22Rv1 (cell line): ENCODE measurements around the gene FCER1G.

Experiments
- H3K27ac ChIP-seq: fragments of 450-650 bp; 2 replicates; pipeline ENCODE4 v1.5.1; 2017
- ZFX ChIP-seq: fragments of 450-650 bp; IDR thresholded peaks from 2 replicates; pipeline ENCODE4 v1.6.1; 2017; ENCODE audit warnings: antibody characterized with exemption, borderline replicate concordance
- TF ChIP-seq, protein P1 (sequence below): fragments of 450-650 bp; IDR thresholded peaks from 2 replicates; pipeline ENCODE4 v1.5.1; 2017; ENCODE audit warnings: mild to moderate bottlenecking

Gene FCER1G

DNA sequence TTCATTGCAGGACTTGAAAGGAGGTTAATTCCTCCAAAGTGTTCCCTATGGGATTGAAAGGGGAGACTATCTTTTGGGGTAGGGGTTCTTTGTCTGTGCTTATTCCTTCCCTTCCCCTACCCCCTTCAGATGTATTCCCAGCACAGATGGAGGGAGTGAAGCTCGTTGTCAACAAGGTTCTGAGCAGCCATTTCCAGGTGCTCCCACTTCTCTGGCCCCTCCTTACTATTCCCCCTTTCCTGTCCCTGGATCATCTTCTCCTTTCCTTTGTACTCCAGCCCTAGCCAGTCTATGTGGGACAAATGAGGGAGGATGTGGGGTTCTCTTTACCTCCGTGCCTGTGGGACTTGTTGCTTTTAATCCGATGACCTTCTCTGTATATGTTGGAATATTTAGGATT lies 11.7 kb downstream of the FCER1G start:
- H3K27ac ChIP-seq, result peak overlapping the region; percentile 84
- TF ChIP-seq ZFX, result no peak
- TF ChIP-seq, protein P1, sequence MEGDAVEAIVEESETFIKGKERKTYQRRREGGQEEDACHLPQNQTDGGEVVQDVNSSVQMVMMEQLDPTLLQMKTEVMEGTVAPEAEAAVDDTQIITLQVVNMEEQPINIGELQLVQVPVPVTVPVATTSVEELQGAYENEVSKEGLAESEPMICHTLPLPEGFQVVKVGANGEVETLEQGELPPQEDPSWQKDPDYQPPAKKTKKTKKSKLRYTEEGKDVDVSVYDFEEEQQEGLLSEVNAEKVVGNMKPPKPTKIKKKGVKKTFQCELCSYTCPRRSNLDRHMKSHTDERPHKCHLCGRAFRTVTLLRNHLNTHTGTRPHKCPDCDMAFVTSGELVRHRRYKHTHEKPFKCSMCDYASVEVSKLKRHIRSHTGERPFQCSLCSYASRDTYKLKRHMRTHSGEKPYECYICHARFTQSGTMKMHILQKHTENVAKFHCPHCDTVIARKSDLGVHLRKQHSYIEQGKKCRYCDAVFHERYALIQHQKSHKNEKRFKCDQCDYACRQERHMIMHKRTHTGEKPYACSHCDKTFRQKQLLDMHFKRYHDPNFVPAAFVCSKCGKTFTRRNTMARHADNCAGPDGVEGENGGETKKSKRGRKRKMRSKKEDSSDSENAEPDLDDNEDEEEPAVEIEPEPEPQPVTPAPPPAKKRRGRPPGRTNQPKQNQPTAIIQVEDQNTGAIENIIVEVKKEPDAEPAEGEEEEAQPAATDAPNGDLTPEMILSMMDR, result no peak

DNA sequence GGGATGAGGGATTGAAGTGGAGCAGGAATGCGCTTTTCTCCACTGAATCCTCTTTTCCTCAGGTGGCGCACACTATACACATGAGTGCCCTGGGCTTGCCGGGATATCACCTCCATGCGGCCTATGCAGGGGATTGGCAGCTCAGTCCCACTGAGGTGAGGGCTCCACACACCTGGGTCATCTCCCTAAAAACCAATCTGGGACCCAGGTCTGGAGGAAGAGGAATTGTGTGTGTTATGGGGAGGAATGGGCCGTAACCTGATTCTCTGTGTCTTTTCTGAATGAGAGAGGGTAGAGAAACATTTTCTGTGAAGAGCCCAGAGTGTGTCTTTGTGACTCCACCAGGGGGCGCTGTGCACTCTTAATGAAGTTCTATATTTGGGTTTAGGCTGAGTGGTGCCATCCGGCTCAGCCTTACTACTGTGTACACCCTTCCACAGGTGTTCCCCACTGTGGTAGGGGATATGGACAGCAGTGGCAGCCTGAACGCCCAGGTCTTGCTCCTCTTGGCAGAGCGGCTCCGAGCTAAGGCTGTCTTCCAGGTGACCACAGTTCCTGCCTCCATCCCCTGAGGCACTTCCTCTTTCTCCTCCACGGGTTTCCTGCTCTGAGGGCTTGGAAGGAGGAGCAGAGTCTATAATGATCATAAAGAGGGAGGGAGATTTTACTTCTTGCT lies 12.2 kb downstream of the FCER1G start:
- H3K27ac ChIP-seq, result peak overlapping the region; percentile 84
- TF ChIP-seq ZFX, result no peak
- TF ChIP-seq, protein P1, result peak; percentile 96

DNA sequence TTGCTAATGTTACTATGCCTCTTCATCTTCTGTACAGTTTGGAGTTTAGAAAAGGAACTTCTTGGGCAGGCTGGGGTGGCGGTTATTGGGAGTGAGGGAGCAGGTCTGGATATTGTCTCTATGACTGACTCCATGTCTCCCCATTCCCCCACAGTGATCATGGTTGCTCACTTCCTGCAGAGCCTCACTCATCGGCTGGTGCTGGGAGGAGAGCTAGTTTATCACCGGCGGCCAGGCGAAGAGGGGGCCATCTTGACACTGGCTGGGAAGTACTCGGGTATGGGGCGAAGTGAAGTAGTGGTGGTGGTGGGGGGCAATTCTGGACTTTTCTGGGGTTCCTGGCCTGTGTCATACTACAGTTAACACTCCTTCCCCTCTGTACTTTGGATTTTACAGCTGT lies 12.9 kb downstream of the FCER1G start:
- TF ChIP-seq, protein P1, result no peak
- TF ChIP-seq ZFX, result no peak
- H3K27ac ChIP-seq, result peak overlapping the region; percentile 84

DNA sequence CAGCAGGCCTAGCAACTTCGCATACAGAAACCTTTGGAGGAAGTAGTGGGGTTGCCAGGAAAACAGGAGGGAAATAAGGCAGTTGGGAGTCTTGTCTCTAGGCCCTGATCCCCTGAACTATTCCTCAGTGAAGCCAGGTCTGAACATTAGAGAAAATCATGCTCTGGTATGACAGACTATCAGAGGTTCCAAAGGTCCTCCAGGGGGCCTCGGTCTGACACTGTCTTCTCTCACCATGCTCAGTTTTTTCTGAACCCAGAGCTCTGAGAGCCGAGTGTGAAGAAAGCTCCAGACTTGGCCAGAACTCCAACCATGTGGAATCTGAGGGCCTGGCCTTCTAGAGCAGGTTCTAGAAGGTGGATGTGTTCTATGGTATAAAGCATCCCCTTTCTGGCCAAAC lies 14.8 kb downstream of the FCER1G start:
- TF ChIP-seq, protein P1, result 0 out of 2 replicates have a peak, but pooled peaks have one; percentile 9
- TF ChIP-seq ZFX, result no peak
- H3K27ac ChIP-seq, result no peak overlapping the region

DNA sequence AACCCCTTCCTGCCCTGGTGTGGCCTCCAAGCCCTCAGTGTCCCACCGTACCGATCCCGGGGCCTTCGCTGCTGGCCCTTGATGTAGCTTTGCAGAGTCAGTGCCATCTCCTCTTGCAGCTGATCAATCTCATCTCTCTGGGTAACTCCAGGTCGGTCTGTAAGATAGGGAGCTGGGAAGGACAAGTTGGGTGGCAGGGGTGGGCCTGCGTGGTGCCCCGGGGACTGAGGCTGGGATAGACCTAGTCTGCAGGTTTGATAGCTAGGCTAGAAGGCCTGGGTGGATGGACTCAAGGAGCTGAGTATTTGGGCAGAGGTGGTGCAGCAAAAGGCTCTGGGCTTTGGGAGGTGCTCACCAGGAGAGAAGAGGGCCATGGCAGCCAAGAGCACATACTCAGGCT lies 15.7 kb downstream of the FCER1G start:
- no peak overlapping the region for H3K27ac ChIP-seq
- no peak for TF ChIP-seq ZFX
- TF ChIP-seq, protein P1, result no peak

DNA sequence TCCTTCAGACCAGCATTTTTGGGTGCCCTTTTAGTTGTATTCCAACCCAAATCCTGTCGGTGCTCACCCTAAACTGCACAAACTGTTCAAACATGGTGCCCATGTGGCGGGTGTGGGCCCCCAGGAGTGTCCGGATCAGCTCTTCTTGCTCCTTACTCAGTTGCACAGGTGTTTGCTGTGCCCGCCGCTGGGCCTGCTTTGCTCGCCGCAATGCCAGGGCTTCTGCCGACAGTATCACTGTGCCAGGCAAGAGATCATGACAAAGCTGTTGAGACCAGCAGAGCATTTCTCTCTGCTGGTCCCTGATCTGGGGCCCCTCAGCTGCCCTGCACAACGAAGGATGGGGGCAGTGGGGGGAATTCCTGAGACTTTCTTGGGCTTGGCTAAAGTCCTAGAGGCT lies 18.0 kb downstream of the FCER1G start:
- no peak overlapping the region for H3K27ac ChIP-seq
- no peak for TF ChIP-seq ZFX
- TF ChIP-seq, protein P1, result no peak

DNA sequence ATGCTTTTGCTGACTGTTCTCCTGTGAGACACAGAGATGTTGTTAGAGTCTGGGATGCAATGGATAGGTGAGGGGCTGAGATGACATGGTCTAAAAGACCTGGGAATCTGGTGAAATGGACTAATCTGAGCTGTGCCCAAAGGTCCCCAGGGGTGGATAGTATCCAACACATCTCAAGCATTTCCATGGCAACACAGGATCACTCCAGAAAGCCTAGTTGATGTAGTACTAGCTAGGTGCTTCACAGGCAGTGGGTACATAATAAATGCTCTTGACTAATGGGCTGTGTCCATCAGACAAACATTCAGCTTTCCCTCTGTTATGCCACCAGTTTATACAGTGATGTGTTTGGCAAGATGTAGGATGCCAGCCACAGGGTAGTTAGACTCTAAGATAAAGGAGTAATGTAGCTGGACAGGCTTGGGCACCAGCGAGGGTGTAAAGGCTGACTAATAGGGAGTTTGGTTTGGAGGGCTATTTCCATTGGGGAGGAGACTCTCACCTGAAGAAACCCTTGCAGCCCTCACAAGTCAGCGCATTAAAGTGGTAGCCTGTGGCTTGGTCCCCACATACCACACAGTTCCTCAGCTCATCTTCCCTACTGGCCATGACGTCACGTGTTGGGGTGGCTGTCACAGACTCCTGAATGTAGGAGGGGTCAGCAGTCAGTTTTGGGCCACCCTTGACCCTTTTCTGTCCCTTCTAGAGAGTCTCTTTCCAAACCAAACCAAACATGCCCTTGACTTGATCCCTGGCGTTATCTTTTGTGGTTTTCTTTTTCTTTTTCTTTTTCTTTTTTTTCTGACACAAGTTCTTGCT lies 21.1 kb downstream of the FCER1G start:
- no peak overlapping the region for H3K27ac ChIP-seq
- TF ChIP-seq ZFX, result no peak
- TF ChIP-seq, protein P1, result no peak
